Measurements from ENCODE around the gene CMTM8. TPM values are rescaled to one million over a fixed set of nuclear protein-coding genes. Genes with fewer than 3 reads are reported as not detected.

CMTM8 gene
- total and polyA plus RNA-seq, 11 donors: 1.7 to 12.1 (median 3.6) TPM

DNA sequence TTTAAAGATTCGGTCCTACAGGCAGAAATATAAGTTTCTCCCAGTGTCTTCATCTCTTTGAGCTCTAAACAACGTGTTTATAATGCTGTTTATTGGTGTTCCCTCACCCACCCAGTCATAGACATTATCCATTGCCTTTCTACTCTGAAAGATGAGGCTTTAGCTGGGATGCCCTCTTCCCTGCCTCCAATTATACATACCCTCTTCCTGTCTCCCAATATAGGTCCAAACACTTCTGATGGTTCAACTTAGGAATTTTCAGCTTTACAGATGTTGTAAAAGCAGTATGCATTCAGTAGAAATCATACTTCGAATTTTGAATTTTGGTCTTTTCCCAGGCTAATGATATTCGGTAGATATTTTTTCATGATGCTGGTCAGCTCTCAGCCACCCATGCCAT, 2.6 kb downstream of the CMTM8 start:
- no peak for TF ChIP-seq POLR2A (IDR thresholded peaks at IDR 0.05)
- TF ChIP-seq, protein P1, sequence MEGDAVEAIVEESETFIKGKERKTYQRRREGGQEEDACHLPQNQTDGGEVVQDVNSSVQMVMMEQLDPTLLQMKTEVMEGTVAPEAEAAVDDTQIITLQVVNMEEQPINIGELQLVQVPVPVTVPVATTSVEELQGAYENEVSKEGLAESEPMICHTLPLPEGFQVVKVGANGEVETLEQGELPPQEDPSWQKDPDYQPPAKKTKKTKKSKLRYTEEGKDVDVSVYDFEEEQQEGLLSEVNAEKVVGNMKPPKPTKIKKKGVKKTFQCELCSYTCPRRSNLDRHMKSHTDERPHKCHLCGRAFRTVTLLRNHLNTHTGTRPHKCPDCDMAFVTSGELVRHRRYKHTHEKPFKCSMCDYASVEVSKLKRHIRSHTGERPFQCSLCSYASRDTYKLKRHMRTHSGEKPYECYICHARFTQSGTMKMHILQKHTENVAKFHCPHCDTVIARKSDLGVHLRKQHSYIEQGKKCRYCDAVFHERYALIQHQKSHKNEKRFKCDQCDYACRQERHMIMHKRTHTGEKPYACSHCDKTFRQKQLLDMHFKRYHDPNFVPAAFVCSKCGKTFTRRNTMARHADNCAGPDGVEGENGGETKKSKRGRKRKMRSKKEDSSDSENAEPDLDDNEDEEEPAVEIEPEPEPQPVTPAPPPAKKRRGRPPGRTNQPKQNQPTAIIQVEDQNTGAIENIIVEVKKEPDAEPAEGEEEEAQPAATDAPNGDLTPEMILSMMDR (IDR thresholded peaks at IDR 0.05): no peak
- WGBS, 4 donors: 87 to 95% (median 94%) methylated on average over 4 of the region's 4 CpGs
- intact Hi-C loops (cut with DNase I): loop anchor here in 4 of 10 donors (5.0 kb wide), 4 partner anchors 41 to 64 kb away; no protein-coding TSS in a partner anchor
- Histone ChIP-seq H3K27me3 (peaks cover 0 to 14% (median 0%) of the 10 kb centered on the region in 9 donors), H3K36me3 (no peaks in the 10 kb centered on the region), H3K4me3 (no peak overlapping the region), H3K4me1 (peaks cover 0 to 27% (median 8%) of the 10 kb centered on the region in 12 donors), H3K27ac (no peak overlapping the region), H3K9me3 (peaks cover 0 to 12% (median 3%) of the 10 kb centered on the region in 12 donors)
- no peak for DNase-seq
- ATAC-seq: no peak

DNA sequence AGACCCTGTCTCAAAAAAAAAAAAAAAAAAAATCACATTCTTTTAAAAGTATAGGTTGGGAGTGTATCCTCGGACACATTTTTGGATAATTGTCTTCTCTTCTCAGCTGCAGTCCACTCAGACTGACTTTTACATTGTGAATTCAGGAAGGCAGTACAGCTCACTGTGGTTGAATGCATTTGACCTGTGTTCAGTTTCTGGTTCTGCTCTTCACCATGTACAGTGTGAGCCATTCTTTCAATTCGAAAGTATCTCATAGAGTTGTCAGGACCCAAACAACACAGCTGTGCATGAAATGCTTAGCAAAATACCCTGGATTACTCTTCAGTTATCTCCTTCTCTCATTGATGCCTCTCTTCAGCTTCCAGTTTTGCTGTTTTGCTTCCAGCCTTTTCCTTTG, 5.0 kb downstream of the CMTM8 start:
- intact Hi-C loops (cut with DNase I): loop anchor here in 4 of 10 donors (5.0 kb wide), 4 partner anchors 39 to 66 kb away; no protein-coding TSS in a partner anchor
- H3K27ac ChIP-seq: no peak overlapping the region

DNA sequence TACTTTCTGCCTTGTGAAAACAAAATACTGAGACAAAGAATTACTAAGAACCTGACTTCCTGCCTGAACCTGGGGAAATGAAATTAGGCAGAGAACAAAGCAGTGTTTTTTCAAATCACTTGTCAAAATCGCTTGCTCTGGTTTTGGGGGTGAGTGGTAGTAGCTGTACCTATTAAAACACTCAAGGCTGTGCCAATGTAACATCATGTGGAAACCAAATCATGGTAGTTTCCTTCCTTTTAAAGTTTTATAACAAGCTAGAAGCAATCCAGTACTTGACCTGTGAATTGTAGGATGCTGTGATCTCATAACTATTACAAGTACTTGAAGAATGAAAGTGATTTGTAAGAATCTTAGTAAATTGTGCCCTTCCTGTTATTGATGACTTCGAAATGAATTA, 6.7 kb downstream of the CMTM8 start:
- 63 to 71% (median 68%) methylated on average over 2 of the region's 2 CpGs for WGBS, 4 donors
- TF ChIP-seq, protein P1 (IDR thresholded peaks at IDR 0.05): no peak
- TF ChIP-seq POLR2A (IDR thresholded peaks at IDR 0.05): no peak
- Histone ChIP-seq H3K36me3 (no peaks in the 10 kb centered on the region), H3K27me3 (no peaks in the 10 kb centered on the region), H3K4me1 (peaks cover 0 to 9% (median 0%) of the 10 kb centered on the region in 12 donors), H3K9me3 (no peaks in the 10 kb centered on the region), H3K27ac (no peak overlapping the region), H3K4me3 (no peak overlapping the region)
- intact Hi-C loops (cut with DNase I): loop anchor here in 1 of 10 donors (5.0 kb wide), 1 partner anchor 37 kb away; no protein-coding TSS in a partner anchor
- ATAC-seq (peak in 1 of 4 donors; percentile 26), DNase-seq (no peak)

More for the DNA sequence above, 5.0 kb downstream of the CMTM8 start:
- ATAC-seq (no peak), DNase-seq (no peak)
- Histone ChIP-seq H3K4me1 (peaks cover 0 to 16% (median 3%) of the 10 kb centered on the region in 12 donors), H3K4me3 (no peak overlapping the region), H3K9me3 (no peaks in the 10 kb centered on the region), H3K27me3 (peaks cover 0 to 6% (median 0%) of the 10 kb centered on the region in 9 donors), H3K36me3 (no peaks in the 10 kb centered on the region)
- TF ChIP-seq, protein P1 (IDR thresholded peaks at IDR 0.05): no peak
- no peak for TF ChIP-seq POLR2A (IDR thresholded peaks at IDR 0.05)
- WGBS, 4 donors: 83 to 94% (median 91%) methylated on average over 2 of the region's 2 CpGs

DNA sequence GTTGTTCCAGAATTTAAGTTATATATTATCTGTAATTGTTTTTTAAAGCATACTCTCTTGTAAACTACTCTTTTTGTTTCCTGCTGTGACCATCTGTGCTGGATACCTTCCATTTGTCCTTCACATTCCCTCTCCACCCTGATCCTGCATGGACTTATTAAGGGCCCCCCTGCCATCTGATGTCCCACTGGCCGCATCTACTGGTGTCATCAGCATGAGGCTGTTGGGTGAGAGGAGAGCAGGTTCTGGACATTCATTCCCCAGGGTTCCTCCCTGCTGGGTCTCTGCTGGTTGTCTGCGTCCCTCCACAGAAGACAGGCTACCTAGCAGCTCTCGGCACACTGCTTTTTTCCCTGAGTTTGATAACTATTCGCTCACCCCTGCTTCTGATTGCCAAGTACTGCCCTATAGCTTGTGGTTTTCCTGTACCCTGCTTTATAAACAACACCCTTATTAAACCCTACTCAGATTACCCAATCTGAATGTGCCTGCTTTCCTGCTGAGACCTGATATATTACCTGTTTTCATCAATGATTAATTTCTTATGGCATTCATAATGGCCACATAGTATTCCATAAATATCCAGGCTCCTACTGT, 7.7 kb downstream of the CMTM8 start:
- ATAC-seq: no peak
- Histone ChIP-seq H3K4me1 (peaks cover 0 to 8% (median 0%) of the 10 kb centered on the region in 12 donors), H3K27ac (no peak overlapping the region), H3K4me3 (no peak overlapping the region), H3K9me3 (no peaks in the 10 kb centered on the region), H3K36me3 (no peaks in the 10 kb centered on the region), H3K27me3 (no peaks in the 10 kb centered on the region)
- DNase-seq: no peak
- intact Hi-C loops (cut with DNase I): loop anchor here in 1 of 10 donors (5.0 kb wide), 1 partner anchor 36 kb away; no protein-coding TSS in a partner anchor
- WGBS, 4 donors: 83 to 95% (median 88%) methylated on average over 4 of the region's 4 CpGs
- TF ChIP-seq POLR2A (IDR thresholded peaks at IDR 0.05): no peak
- TF ChIP-seq, protein P1 (IDR thresholded peaks at IDR 0.05): no peak
